Parathyroid adenoma (tissue), 2 donors: Measurements from ENCODE around the gene CDH4.

Experiments
- H2AFZ ChIP-seq: fragments of 300-600 bp; sonication (generic); one replicate; pipeline ENCODE4 v1.7.0; 2017; ENCODE audit warnings: antibody characterized with exemption, mild to moderate bottlenecking
- H3K27ac ChIP-seq: fragments of 300-600 bp; sonication (generic); one replicate; pipeline ENCODE4 v1.7.0; 2017
- H3K27me3 ChIP-seq: fragments of 300-600 bp; sonication (generic); one replicate; pipeline ENCODE4 v1.7.0; 2017; ENCODE audit warnings: low read length; ENCODE audit not compliant: control insufficient read depth, insufficient read depth
- H3K36me3 ChIP-seq: fragments of 300-600 bp; sonication (generic); one replicate; pipeline ENCODE4 v1.7.0; 2017; ENCODE audit warnings: low read length; ENCODE audit not compliant: control insufficient read depth, insufficient read depth
- H3K4me1 ChIP-seq: fragments of 300-600 bp; sonication (generic); one replicate; pipeline ENCODE4 v1.7.0; 2017; ENCODE audit warnings: control low read depth
- H3K4me2 ChIP-seq: fragments of 300-600 bp; sonication (generic); one replicate; pipeline ENCODE4 v1.7.0; 2017; ENCODE audit warnings: low read length
- H3K4me3 ChIP-seq: fragments of 300-600 bp; sonication (generic); one replicate; pipeline ENCODE4 v1.7.0; 2017; ENCODE audit warnings: low read depth, low read length
- H3K79me2 ChIP-seq: fragments of 300-600 bp; sonication (generic); one replicate; pipeline ENCODE4 v1.7.0; 2017; ENCODE audit warnings: control low read depth
- H3K9ac ChIP-seq: fragments of 300-600 bp; sonication (generic); one replicate; pipeline ENCODE4 v1.7.0; 2017; ENCODE audit warnings: mild to moderate bottlenecking
- H3K9me3 ChIP-seq: fragments of 300-600 bp; sonication (generic); one replicate; pipeline ENCODE4 v1.7.0; 2017; ENCODE audit warnings: low read length; ENCODE audit not compliant: control insufficient read depth
- TF ChIP-seq, protein P1 (sequence below): fragments of 300-600 bp; sonication (generic); IDR thresholded peaks from one replicate; pipeline ENCODE4 v1.7.0; 2017; ENCODE audit warnings: antibody characterized with exemption, mild to moderate bottlenecking
- donor health status: primary hyperparathyroidism.

Gene CDH4

DNA sequence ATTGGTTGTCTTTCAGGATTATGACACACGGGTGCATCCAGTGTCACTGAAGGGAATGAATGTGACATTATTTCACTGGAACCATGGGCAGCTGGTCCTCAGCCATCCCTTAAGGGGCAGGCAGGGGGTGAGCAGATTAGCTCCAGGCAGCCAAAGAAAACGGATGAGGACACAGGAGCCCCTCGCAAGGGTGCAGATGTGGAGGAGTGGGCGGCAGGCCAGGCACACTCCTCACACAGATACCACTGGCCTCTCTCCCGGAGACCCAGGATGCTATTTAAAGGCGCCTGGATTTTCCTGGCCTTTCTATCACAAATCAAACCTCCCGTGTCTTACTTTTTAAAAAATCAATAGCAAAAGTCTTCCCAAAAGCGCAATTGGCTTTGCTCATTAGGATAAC is 603.2 kb downstream of the CDH4 start:
- Histone ChIP-seq H3K9me3 (no peaks in the 10 kb centered on the region), H3K79me2 (no peaks in the 10 kb centered on the region), H3K27me3 (peaks cover 7% of the 10 kb centered on the region), H2AFZ (no peak overlapping the region), H3K4me2 (no peak overlapping the region), H3K9ac (no peak overlapping the region), H3K4me1 (no peaks in the 10 kb centered on the region), H3K4me3 (no peak overlapping the region), H3K36me3 (no peaks in the 10 kb centered on the region), H3K27ac (no peak overlapping the region)
- TF ChIP-seq, protein P1, sequence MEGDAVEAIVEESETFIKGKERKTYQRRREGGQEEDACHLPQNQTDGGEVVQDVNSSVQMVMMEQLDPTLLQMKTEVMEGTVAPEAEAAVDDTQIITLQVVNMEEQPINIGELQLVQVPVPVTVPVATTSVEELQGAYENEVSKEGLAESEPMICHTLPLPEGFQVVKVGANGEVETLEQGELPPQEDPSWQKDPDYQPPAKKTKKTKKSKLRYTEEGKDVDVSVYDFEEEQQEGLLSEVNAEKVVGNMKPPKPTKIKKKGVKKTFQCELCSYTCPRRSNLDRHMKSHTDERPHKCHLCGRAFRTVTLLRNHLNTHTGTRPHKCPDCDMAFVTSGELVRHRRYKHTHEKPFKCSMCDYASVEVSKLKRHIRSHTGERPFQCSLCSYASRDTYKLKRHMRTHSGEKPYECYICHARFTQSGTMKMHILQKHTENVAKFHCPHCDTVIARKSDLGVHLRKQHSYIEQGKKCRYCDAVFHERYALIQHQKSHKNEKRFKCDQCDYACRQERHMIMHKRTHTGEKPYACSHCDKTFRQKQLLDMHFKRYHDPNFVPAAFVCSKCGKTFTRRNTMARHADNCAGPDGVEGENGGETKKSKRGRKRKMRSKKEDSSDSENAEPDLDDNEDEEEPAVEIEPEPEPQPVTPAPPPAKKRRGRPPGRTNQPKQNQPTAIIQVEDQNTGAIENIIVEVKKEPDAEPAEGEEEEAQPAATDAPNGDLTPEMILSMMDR = no peak

DNA sequence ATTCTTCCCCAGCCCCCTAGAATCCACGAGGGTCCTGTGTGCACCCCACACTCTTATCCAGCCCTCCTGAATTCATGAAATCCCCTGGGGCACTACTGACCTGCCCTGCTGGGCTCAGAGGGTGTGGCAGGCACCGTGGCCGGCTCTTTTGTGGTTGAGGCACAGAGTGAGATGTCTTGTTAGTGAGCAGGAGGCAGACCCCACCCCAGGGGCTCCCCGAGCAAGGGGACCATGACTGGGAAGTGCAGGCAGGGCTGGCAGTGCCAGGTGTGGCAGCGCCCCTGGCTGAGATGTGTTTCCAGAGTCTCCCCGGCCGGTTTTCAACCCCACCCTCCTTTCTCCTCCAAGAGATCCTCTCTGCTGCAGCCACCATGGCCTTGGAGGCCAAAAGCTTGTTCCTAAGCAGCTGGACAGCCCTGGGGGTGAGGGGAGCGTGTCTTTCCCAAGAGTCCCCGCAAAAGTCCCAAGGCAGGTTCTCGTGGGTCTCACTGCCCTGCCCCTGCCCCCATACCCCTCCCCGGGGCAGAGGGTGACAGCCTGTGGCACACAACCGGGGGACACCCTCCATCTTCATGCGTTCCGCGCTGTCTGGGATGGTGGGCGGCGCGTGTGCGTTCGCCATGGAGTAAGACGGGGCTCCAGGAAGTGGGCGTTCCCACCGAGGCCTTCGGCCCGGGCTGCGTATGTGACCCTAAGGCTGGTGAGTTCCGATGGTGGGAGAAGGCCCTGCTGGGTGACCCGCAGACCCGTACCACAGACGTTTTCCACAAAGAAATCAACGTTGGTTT is 604.8 kb downstream of the CDH4 start:
- Histone ChIP-seq H3K4me2 (no peak overlapping the region), H3K9me3 (no peaks in the 10 kb centered on the region), H3K4me3 (no peak overlapping the region), H3K79me2 (no peaks in the 10 kb centered on the region), H3K4me1 (no peaks in the 10 kb centered on the region), H2AFZ (no peak overlapping the region), H3K27ac (no peak overlapping the region), H3K36me3 (no peaks in the 10 kb centered on the region), H3K27me3 (peaks cover 7% of the 10 kb centered on the region), H3K9ac (no peak overlapping the region)
- TF ChIP-seq, protein P1 = no peak

DNA sequence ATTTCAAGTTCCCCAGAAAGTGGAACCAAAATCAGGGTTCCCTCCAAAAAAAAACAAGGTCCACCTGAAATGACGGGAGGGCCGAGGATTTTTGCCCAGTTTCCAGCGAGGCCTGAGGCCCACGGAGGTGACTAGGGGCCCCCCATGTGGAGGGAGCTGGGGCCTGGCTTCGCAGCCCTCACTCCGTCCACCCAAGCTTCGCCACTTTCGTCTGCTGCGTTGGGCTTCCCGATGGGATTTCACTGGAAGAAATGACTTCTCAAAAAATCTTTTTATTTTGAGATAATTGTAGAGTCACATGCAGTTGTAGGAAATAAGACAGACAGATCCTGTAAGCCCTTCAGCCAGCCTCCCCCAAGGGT is 605.3 kb downstream of the CDH4 start:
- no peaks in the 10 kb centered on the region for H3K9me3 ChIP-seq
- H3K4me1 ChIP-seq = no peaks in the 10 kb centered on the region
- no peak overlapping the region for H3K27ac ChIP-seq
- no peak overlapping the region for H3K4me2 ChIP-seq
- no peak overlapping the region for H3K9ac ChIP-seq
- no peaks in the 10 kb centered on the region for H3K79me2 ChIP-seq
- TF ChIP-seq, protein P1 = no peak
- H3K27me3 ChIP-seq = peaks cover 7% of the 10 kb centered on the region
- no peak overlapping the region for H2AFZ ChIP-seq
- H3K4me3 ChIP-seq = no peak overlapping the region
- no peaks in the 10 kb centered on the region for H3K36me3 ChIP-seq

DNA sequence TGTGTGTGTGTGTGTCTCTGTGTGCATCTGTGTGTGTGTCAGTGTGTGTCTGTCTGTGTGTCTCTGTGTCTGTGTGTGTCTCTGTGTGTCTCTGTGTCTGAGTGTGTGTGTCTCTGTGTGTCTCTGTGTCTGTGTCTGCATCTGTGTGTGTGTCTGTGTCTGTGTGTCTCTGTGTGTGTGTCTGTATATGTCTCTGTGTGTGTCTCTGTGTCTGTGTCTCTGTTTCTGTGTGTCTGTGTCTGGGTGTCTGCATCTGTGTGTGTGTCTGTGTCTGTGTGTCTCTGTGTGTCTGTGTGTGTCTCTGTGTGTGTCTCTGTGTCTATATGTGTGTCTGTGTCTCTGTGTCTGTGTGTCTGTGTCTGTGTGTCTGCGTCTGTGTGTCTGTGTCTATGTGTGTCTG is 605.8 kb downstream of the CDH4 start:
- Histone ChIP-seq H3K4me1 (no peaks in the 10 kb centered on the region), H2AFZ (no peak overlapping the region), H3K4me3 (no peak overlapping the region), H3K9me3 (no peaks in the 10 kb centered on the region), H3K9ac (no peak overlapping the region), H3K27ac (no peak overlapping the region), H3K79me2 (no peaks in the 10 kb centered on the region), H3K36me3 (no peaks in the 10 kb centered on the region), H3K4me2 (no peak overlapping the region), H3K27me3 (peaks cover 5% of the 10 kb centered on the region)
- TF ChIP-seq, protein P1 = no peak

DNA sequence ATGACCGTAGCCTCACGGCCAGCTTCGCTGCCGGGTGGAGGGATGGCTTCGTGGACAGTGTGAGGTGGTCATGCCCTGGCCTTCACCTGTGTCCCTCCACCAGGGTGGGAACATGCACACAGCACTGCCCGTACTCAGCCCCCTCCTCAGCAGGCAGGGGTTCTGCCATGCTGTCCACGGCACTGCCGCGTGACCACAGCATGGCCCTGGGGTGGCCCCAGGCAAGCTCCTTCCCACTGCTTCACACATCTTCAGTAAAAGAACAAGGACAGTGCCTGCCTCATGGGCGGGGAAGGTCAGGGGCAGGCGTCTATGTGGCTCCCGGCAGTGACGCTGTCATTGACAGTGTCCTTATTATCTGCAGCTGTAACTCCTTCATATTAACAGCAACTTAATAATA is 607.7 kb downstream of the CDH4 start:
- H2AFZ ChIP-seq = no peak overlapping the region
- no peak overlapping the region for H3K4me2 ChIP-seq
- H3K79me2 ChIP-seq = no peaks in the 10 kb centered on the region
- H3K27ac ChIP-seq = no peak overlapping the region
- H3K9me3 ChIP-seq = no peaks in the 10 kb centered on the region
- TF ChIP-seq, protein P1 = no peak
- H3K4me1 ChIP-seq = no peaks in the 10 kb centered on the region
- H3K9ac ChIP-seq = no peak overlapping the region
- no peaks in the 10 kb centered on the region for H3K27me3 ChIP-seq
- no peak overlapping the region for H3K4me3 ChIP-seq
- H3K36me3 ChIP-seq = no peaks in the 10 kb centered on the region
